HG02938 (cell line): Measurements from ENCODE around the gene CDH23.

ENCODE experiments used
- ATAC-seq: cut with Tn5 transposase; IDR thresholded peaks from one replicate; pipeline ENCODE4 v1.9.1; 2021; ENCODE audit warnings: mild to moderate bottlenecking, moderate library complexity; ENCODE audit not compliant: unreplicated experiment

CDH23 gene

GRCh38 chr10:71419002-71419540 is 22.4 kb downstream of the CDH23 start:
- ATAC-seq: no peak

- ATAC-seq: no peak
Measured at GRCh38 chr10:71419750-71420149, 23.0 kb downstream of the CDH23 start.

DNA sequence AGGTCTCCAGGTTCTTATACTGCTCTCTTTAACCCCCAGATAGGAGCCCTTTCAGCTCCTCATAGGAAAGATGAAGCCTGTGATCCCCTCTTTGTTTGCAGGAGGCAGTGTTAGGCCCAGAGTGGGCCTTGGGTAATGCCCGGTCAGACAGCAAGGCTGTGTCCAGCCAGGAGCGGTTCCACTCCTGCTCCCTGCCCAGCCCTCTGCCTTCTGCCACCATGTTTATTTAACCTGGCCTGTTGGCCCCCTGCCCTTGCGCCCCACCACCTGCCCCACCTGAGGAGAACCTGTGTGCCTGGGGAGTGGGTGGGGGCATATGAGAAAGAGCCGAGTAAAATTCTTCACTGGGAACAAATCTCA is 24.3 kb downstream of the CDH23 start:
- ATAC-seq: no peak

- no peak for ATAC-seq
Measured at GRCh38 chr10:71423250-71423649, 26.5 kb downstream of the CDH23 start.

DNA sequence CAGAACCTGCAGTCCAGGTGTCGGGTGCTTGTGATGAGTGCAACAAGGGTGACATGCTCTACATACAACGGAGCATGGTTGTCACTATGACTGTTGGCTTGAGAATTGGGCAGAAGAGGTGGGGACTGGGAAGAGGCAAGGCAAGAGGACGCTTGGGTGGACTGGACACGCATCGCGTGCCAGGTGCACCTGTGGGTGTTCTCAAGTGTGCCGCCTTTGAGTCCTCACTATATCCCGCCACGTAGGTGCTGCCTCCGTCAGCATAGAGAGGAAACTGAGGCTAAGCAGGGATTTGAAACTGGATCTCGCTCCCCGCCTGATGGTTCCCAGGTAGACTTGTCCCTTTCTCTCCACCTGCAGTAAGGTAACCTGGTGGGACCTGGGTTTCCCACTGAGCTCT is 27.2 kb downstream of the CDH23 start:
- ATAC-seq: no peak

GRCh38 chr10:71424496-71425194 is 27.9 kb downstream of the CDH23 start:
- ATAC-seq: no peak

DNA sequence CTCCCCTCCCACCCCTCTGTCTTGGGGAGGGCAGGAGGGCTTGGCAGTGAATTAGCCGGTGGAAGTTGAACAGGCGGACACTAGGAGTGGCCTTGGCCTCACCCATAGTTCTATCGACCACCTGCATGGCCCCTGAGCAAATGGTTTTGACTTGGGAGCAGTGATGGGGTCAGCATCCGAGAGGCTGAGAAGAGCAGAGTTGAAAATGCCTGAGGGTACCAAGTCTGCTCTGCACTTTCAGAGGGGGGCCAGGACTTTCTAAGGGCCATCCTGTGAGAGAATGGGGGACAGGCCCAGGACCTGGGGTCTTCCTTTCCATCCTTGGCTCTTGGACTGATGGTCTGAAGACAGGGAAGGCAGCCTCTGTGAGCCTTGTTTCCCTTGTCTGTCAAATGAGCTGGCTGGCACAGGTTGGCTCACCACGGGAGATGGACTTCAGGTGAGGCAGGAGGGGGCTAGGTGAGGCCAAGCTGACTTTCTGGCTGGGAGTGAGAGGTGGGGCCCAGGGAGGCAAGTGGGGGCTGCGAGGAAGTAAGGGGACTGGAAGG is 29.4 kb downstream of the CDH23 start:
- no peak for ATAC-seq

DNA sequence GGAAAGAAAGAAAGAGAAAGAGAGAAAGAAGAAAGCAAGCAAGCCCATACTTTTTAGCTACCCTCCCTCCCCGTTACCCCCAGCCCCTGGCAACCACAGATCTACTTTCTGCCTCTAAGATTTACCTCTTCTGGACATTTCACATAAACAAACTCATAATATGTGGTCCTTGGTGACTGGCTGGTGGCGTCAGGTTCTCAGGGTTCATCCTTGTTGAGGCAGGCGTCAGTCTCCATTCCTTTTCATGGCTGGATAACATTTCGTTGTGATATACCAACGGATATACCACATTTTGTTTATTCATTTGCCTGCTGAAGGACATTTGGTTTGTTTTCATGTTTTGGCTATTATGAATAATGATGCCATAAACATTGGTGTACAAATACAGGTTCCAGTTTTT is 30.5 kb downstream of the CDH23 start:
- ATAC-seq: no peak

- ATAC-seq: no peak
Measured at GRCh38 chr10:71429304-71429703, 32.6 kb downstream of the CDH23 start.

GRCh38 chr10:71429929-71430328 is 33.2 kb downstream of the CDH23 start:
- ATAC-seq: no peak

- no peak for ATAC-seq
Measured at GRCh38 chr10:71431239-71432100, 34.8 kb downstream of the CDH23 start.

GRCh38 chr10:71432101-71432905 is 35.6 kb downstream of the CDH23 start:
- ATAC-seq: no peak

- no peak for ATAC-seq
Measured at GRCh38 chr10:71432956-71433767, 36.4 kb downstream of the CDH23 start.

GRCh38 chr10:71433768-71434744 is 37.3 kb downstream of the CDH23 start:
- ATAC-seq: no peak

GRCh38 chr10:71434760-71435394 is 38.2 kb downstream of the CDH23 start:
- ATAC-seq: no peak

DNA sequence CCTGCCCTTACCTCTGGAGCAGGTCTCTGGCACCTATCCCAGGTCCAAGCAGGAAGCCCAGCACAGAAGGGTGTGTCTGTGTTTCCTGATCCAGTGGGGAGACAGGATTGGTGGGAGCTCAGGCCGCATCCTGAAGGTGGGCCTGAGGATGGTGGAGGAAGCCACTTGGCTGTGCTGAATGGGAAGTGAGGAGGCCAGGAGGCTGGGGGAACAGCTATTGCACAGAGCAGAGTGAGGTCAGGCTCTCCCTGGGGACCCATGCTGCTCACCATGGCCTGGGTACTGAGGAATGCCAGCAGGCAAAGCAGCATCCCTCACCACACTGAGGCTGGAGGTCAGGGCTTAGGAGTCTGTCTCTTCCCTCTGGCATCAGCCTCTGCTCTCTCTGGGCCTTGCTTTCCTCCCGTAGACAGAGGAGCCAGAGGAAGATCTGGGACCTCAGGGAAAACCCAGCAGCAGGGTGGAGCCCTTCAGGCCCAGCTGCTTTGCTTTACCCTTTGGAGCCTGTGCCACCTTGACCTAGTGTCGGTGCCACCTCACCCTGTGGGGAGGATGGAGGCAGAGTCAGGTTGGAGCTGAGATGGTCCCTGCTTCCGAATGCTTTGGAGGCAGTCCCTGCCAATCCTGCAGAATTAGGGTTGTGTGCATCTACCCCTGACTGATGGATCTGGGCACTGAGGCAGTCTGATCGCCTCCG is 39.0 kb downstream of the CDH23 start:
- no peak for ATAC-seq

- no peak for ATAC-seq
Measured at GRCh38 chr10:71436268-71437125, 39.8 kb downstream of the CDH23 start.
